Fibroblast of skin of left biceps (primary cell): ENCODE data around the gene PTPRK.

Experiments used
- DNase-seq, 2 experiments: peaks; one replicate each; pipeline ENCODE4 v3.0.0-alpha.2; 2013; ENCODE audit warnings: low read depth in 2 of 2

PTPRK gene

GRCh38 chr6:128073389-128073788 lies 447.0 kb downstream of the PTPRK start:
- no peak for DNase-seq

GRCh38 chr6:128071212-128071611 lies 449.2 kb downstream of the PTPRK start:
- DNase-seq, result no peak

GRCh38 chr6:128070406-128070805 lies 450.0 kb downstream of the PTPRK start:
- no peak for DNase-seq

GRCh38 chr6:128069188-128069587 lies 451.2 kb downstream of the PTPRK start:
- peak; percentile 40 to 58 for DNase-seq

- no peak for DNase-seq
Measured at GRCh38 chr6:128068119-128068479, 452.3 kb downstream of the PTPRK start.

GRCh38 chr6:128067446-128068118 lies 452.8 kb downstream of the PTPRK start:
- no peak for DNase-seq

- DNase-seq, result no peak
Measured at GRCh38 chr6:128065072-128065471, 455.3 kb downstream of the PTPRK start.

- DNase-seq, result no peak
Measured at GRCh38 chr6:128064540-128064895, 455.9 kb downstream of the PTPRK start.

- no peak for DNase-seq
Measured at GRCh38 chr6:128063850-128064539, 456.4 kb downstream of the PTPRK start.

GRCh38 chr6:128062882-128063603 lies 457.4 kb downstream of the PTPRK start:
- DNase-seq, result no peak

- DNase-seq, result no peak
Measured at GRCh38 chr6:128057946-128058345, 462.5 kb downstream of the PTPRK start.

- no peak for DNase-seq
Measured at GRCh38 chr6:128057541-128057940, 462.9 kb downstream of the PTPRK start.

- no peak for DNase-seq
Measured at GRCh38 chr6:128053109-128053508, 467.3 kb downstream of the PTPRK start.

GRCh38 chr6:128047989-128048388 lies 472.4 kb downstream of the PTPRK start:
- DNase-seq, result no peak

GRCh38 chr6:128046033-128046432 lies 474.4 kb downstream of the PTPRK start:
- DNase-seq, result no peak

- DNase-seq, result no peak
Measured at GRCh38 chr6:128039543-128039942, 480.9 kb downstream of the PTPRK start.

- DNase-seq, result peak; percentile 28 to 32
Measured at GRCh38 chr6:128036808-128037570, 483.4 kb downstream of the PTPRK start.

- no peak for DNase-seq
Measured at GRCh38 chr6:128033156-128033555, 487.2 kb downstream of the PTPRK start.

GRCh38 chr6:128032042-128032441 lies 488.4 kb downstream of the PTPRK start:
- no peak for DNase-seq

GRCh38 chr6:128029826-128030225 lies 490.6 kb downstream of the PTPRK start:
- no peak for DNase-seq

- no peak for DNase-seq
Measured at GRCh38 chr6:128028183-128028582, 492.2 kb downstream of the PTPRK start.

GRCh38 chr6:128025478-128025877 lies 494.9 kb downstream of the PTPRK start:
- DNase-seq, result no peak
